DMS 273 (cell line): Measurements from ENCODE around the gene FOS.
A peak's percentile ranks its signal among the peaks of the same experiment; 100 is the strongest.
"Not testable (repeated sequence)": the region's sequence is repeated elsewhere in the genome, so short reads cannot be mapped to it uniquely, and the experiment has no call there.

Experiments
- DNase-seq: peaks from one replicate; lab custom pipeline; 2025; ENCODE audit not compliant: unreplicated experiment; lab: John Stamatoyannopoulos, UW

Gene FOS

DNA sequence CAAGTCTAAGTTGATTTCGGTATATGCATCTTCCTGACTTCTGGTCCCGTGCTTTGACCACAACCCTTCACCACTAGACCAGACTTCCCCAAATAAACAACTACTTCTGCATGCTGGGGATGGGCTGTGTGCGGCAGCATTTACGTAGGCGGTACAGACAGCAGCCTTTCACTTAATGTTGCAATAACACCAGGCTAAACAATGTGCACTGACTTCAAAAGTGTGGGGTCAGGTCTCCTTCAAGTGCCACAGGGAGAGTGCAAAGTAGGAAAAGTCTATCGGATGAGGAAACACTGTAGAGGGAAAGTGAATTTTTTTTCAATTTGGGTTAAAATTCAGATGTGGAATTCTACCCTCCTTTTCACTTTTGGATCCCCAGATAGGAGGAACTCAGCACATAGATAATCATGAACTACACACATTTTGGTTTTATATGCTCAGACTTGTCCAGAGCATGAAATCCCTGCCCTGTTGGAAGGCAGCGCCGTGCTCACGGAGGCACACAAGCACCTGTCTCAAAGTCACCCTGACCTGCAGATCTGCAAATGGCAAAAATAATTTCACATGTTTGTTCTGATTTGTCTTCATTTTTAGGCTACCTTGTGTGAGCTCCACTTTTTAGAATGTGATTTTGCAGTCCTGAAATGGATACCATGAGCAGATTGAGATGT, 3.6 kb upstream of the FOS start:
- DNase-seq: no peak

DNA sequence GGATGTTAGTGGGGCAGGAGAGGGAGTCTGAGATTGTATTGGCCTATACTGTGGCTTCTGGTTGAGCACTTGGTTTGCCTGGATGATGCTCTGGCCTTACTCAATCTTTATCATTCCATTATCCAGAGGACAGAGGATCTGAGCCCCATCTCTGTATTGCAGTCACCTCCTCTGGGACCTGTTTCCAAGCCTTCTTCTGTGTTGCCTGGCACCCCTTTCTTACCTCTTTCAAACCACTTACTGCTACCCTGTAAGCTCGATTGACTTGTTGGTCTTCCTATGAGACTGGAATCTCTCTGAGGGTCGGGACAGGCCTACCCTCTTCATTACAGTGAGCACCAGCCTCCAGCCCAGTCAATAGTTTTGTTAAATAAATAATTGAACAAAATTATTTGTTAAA, 3.0 kb upstream of the FOS start:
- DNase-seq: no peak

DNA sequence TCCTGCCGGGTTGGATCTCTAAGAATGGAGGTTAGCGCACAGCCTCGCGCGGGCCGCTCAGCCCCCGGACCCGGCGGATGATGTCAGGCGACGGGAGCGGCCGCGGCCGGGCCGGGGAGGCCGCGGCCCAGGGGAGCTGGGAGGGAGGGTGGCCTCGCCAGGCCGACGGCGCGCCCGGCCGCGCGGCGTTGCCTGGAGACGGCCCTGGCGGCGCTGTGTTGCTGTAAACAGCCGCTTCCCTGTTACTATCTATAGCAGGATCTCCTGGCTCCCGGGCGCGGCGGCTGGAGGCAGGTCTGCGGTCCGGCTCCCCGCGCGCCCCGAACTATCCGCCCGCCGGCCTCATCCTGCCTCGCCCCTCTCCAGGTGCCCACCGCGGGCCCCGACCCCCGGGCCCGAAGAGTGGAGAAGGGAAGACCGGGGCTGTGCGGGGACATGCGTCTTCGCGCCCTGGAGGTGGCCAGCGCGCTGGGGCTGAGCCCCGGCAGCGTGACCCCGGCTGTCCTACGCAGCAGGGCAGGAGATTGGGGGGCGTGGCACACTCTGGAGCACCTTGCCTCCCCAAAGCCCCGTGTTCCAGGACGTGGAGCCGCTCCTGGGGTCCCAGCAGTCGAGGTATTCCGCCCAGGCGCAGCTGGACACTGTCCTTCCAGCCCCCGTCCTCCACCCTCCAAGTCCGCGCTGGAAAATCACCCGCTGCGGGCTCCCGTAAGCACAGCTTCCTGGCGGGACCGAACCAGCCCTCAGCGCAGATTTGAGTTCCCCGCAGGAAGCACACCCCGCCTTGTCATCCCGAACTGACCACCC, 1.4 kb upstream of the FOS start:
- peak; percentile 89 for DNase-seq

DNA sequence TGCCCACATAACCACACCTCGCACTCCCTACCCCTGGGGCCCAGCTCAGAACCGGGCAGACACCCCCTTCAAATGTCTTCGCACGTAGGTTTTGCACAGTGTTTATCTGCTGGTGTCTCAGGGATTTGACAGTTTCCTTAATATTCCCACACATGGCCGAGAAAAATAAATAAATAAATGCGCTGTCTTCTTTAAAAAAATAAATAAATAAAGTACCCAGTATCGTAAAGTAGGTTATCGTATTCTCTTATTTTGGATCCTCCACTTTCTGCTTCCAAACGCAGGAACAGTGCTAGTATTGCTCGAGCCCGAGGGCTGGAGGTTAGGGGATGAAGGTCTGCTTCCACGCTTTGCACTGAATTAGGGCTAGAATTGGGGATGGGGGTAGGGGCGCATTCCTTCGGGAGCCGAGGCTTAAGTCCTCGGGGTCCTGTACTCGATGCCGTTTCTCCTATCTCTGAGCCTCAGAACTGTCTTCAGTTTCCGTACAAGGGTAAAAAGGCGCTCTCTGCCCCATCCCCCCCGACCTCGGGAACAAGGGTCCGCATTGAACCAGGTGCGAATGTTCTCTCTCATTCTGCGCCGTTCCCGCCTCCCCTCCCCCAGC, 710 bp upstream of the FOS start:
- no peak for DNase-seq

DNA sequence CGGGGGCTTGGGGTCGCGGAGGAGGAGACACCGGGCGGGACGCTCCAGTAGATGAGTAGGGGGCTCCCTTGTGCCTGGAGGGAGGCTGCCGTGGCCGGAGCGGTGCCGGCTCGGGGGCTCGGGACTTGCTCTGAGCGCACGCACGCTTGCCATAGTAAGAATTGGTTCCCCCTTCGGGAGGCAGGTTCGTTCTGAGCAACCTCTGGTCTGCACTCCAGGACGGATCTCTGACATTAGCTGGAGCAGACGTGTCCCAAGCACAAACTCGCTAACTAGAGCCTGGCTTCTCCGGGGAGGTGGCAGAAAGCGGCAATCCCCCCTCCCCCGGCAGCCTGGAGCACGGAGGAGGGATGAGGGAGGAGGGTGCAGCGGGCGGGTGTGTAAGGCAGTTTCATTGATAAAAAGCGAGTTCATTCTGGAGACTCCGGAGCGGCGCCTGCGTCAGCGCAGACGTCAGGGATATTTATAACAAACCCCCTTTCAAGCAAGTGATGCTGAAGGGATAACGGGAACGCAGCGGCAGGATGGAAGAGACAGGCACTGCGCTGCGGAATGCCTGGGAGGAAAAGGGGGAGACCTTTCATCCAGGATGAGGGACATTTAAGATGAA, 630 bp downstream of the FOS start:
- peak; percentile 74 for DNase-seq

DNA sequence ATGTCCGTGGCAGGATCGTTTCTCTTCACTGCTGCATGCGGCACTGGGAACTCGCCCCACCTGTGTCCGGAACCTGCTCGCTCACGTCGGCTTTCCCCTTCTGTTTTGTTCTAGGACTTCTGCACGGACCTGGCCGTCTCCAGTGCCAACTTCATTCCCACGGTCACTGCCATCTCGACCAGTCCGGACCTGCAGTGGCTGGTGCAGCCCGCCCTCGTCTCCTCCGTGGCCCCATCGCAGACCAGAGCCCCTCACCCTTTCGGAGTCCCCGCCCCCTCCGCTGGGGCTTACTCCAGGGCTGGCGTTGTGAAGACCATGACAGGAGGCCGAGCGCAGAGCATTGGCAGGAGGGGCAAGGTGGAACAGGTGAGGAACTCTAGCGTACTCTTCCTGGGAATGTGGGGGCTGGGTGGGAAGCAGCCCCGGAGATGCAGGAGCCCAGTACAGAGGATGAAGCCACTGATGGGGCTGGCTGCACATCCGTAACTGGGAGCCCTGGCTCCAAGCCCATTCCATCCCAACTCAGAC, 1.2 kb downstream of the FOS start:
- no peak for DNase-seq

DNA sequence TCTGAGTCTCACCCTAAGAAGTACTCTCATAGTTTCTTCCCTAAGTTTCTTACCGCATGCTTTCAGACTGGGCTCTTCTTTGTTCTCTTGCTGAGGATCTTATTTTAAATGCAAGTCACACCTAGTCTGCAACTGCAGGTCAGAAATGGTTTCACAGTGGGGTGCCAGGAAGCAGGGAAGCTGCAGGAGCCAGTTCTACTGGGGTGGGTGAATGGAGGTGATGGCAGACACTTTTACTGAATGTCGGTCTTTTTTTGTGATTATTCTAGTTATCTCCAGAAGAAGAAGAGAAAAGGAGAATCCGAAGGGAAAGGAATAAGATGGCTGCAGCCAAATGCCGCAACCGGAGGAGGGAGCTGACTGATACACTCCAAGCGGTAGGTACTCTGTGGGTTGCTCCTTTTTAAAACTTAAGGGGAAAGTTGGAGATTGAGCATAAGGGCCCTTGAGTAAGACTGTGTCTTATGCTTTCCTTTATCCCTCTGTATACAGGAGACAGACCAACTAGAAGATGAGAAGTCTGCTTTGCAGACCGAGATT, 1.7 kb downstream of the FOS start:
- DNase-seq: no peak

DNA sequence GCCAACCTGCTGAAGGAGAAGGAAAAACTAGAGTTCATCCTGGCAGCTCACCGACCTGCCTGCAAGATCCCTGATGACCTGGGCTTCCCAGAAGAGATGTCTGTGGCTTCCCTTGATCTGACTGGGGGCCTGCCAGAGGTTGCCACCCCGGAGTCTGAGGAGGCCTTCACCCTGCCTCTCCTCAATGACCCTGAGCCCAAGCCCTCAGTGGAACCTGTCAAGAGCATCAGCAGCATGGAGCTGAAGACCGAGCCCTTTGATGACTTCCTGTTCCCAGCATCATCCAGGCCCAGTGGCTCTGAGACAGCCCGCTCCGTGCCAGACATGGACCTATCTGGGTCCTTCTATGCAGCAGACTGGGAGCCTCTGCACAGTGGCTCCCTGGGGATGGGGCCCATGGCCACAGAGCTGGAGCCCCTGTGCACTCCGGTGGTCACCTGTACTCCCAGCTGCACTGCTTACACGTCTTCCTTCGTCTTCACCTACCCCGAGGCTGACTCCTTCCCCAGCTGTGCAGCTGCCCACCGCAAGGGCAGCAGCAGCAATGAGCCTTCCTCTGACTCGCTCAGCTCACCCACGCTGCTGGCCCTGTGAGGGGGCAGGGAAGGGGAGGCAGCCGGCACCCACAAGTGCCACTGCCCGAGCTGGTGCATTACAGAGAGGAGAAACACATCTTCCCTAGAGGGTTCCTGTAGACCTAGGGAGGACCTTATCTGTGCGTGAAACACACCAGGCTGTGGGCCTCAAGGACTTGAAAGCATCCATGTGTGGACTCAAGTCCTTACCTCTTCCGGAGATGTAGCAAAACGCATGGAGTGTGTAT, 2.4 kb downstream of the FOS start:
- DNase-seq: no peak

DNA sequence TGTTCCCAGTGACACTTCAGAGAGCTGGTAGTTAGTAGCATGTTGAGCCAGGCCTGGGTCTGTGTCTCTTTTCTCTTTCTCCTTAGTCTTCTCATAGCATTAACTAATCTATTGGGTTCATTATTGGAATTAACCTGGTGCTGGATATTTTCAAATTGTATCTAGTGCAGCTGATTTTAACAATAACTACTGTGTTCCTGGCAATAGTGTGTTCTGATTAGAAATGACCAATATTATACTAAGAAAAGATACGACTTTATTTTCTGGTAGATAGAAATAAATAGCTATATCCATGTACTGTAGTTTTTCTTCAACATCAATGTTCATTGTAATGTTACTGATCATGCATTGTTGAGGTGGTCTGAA, 3.0 kb downstream of the FOS start:
- DNase-seq: no peak

DNA sequence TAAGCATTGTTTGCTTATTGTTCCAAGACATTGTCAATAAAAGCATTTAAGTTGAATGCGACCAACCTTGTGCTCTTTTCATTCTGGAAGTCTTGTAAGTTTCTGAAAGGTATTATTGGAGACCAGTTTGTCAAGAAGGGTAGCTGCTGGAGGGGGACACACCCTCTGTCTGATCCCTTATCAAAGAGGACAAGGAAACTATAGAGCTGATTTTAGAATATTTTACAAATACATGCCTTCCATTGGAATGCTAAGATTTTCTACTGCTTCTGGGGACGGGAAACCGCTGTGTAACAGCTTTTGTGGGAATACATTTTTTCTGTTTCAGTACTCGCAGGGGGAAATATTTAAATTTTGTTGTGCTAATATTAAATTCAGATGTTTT, 3.5 kb downstream of the FOS start:
- no peak for DNase-seq

DNA sequence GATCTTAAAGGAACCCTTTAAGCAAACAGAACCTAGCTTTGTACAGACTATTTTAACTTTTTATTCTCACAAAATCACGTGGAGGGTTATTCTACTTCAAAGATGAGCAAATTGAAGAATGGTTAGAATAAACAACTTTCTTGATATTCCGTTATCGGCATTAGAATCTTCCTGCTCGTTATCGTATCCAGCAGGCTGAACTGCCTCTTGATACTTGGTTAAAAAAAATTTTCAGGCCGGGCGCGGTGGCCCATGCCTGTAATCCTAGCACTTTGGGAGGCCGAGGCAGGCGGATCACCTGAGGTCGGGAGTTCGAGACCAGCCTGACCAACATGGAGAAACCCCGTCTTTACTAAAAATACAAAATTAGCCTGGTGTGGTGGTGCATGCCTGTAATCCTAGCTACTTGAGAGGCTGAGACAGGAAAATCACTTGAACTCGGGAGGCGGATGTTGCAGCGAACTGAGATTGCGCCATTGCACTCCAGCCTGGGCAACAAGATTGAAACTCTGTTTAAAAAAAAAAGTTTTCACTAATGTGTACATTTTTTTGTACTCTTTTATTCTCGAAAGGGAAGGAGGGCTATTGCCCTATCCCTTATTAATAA, 4.0 kb downstream of the FOS start:
- not testable (repeated sequence) for DNase-seq

DNA sequence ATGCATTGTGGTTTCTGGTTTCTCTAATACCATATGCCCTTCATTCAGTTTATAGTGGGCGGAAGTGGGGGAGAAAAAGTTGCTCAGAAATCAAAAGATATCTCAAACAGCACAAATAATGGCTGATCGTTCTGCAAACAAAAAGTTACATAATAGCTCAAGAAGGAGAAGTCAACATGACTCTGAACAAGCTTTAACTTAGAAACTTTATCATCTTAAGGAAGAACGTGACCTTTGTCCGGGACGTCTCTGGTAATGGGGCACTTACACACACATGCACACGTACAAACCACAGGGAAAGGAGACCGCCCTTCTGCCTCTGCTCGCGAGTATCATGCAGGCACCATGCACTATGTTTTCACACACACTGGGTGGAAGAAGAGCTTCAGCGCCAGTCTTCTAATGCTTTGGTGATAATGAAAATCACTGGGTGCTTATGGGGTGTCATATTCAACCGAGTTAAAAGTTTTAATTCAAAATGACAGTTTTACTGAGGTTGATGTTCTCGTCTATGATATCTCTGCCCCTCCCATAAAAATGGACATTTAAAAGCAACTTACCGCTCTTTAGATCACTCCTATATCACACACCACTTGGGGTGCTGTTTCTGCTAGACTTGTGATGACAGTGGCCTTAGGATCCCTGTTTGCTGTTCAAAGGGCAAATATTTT, 4.7 kb downstream of the FOS start:
- DNase-seq: no peak

DNA sequence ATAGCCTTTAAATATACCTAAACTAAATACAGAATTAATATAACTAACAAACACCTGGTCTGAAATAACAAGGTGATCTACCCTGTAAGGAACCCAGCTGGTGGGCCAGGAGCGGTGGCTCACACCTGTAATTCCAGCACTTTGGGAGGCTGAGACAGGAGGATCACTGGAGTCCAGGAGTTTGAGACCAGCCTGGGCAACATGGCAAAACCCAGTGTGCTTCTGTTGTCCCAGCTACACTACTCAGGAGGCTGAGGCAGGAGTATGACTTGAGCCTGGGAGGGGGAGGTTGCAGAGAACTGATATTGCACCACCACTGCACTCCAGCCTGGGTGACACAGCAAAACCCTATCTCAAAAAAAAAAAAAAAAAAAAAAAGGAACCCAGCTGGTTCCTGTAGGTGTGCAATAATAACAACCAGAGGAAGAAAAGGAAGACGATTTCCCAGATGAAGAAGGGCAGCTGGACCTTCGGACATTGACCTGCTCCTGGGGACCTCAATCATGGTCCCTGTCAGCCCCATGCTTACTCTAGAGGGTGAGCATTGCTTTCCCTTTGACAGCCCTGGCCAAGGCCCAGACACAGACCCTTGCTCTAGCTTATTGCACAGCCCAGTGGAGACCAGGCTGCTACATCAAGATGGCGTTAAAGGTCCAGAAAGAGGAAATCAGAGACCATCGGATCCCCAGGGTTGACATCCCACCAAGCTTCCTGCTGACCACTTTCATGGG, 5.4 kb downstream of the FOS start:
- no peak for DNase-seq

DNA sequence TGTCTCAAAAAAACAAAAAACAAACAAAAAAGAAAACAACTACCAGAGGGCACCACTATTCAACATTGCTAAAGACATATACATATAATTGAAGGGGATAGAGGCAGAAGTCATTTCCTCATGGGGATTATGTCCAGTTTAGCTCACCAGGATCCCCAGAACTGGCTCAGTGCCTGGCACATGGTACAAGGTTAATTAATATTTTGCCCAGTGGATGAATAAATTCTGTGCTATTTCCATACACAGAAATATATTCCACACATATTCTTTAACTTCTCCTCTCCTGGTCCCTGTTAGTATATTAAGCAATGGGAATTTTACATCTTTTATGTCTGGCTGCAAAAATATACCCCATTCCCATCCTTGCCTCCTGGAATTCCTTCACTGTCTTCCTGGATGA, 6.7 kb downstream of the FOS start:
- no peak for DNase-seq

DNA sequence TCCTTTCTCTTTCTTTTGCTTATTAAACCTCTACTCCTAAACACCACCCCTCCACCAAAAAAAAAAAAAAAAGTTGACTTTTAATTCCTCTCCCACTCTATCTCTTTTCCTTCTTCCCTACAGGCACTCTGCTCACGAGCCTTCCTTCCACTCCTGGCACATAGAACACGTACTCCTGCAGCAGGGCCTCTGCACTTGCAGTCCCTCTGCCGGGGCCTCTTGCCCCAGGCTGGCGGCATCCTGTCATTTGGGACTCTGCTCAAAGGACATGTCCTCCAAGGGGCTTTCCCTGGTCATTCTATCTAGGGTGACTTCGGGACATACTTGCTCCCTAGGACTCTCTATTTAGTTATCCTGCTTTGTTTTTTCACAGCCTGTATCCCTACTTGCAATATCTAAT, 7.7 kb downstream of the FOS start:
- no peak for DNase-seq

DNA sequence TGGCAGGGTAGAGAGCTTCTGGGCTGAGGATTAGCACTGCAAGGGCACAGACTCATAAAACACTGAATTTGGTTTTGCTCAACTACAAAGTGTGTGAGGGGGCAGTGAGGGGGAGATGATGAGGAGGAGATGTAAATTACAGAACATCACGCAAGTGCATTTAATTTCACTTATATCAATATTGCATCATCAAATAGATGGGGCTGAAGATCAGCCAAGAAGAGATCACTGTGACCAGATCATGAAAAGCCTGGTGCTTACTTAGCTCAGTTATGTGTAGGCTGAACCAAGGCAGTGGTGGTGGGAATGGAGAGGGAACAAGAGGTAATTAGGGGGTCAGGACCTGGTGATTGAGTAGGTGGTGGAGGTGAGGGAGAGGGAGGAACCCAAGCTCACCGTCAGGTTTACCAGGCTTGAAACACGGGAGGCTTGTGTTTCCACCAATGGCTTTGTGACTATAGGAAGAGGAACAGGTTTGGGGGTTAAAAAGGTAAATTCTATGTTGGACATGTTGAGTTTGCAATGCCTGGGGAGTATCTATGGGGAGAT, 11.3 kb downstream of the FOS start:
- no peak for DNase-seq

DNA sequence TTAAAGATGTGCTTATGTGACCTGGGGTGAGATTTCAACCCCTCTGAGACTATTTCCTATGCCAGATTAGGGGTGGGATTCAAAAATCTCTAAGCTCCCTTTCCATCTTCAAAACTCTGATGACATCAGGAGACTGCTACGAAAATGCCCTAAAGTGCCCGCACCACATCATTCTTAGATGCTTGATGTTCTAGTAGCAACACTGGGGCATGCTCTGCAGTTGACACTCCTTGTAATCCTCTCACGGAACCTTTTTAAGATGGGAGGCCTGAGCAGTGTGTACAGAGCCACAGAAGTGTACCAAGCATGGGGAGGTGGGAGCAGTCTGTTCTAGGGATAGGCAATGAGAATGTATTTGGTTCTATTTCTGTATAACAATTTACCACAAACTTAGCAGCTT, 12.2 kb downstream of the FOS start:
- no peak for DNase-seq

DNA sequence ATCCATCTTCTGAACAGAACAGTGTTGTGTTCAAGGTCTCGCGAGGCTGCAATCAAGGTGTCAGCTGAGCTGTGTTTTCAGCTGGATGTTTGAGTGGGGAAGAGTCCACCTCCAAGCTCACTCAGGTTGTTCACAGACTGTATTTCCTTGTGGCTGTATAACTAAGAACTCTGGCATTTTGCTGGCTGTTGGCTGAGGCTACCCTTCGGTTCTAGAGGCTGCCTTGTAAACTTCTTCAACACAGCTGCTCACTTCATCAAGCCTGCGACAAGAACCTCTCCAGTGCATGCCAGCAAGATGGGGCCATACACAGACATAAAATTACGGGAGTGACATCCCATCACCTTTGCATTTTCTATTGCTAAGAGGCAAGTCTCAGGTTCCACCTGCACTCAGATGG, 12.7 kb downstream of the FOS start:
- DNase-seq: no peak

DNA sequence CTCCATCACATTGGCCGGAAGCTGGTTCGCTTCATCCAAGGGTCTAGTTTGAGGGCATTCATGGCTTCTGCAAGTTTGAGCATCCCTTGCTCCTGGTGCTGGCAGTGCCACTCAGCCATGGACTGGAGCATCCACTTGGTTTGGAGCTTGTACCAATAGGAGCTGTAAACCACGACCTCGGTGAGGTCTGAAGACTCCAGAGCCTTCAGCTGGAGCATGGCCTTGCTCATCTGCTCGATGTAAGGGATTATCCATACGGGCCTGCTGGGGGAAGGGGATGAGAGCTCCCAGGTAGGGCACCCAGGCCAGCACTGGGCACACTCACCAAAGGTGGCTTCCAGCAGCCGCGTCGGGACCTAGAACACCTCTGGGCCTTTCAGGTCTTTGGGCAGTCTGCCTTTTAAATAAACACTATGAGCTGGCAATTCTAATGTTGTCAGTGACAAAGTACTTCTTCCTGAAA, 13.5 kb downstream of the FOS start:
- no peak for DNase-seq
